ENCODE results near the gene SYDE1.

DNA sequence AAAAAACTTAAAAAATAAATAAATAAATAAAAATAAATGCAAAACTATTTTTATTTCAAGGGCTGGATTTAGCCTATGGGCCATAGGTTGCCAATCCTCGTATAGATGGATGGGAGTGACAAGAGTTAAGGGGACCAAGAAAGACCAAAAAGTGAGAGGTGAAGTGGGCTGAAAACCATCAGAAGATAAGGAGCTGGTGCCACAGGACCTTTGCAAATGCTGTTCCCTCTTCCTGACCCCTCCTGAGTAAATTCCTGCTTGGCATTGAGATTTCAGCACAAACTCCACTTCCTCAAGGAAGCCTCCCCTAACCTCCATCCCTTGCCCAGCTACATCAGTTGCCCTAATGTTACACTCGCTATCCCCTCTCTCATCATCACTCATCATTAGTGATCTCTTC is 14.2 kb upstream of the SYDE1 start:
- TF ChIP-seq POLR2A (IDR thresholded peaks at IDR 0.05; ENCODE audit: low read depth, low read length) (no peak), FOS (IDR thresholded peaks at IDR 0.05; ENCODE audit: low read depth, low read length) (no peak), CEBPB (IDR thresholded peaks at IDR 0.05; ENCODE audit: low read depth, low read length) (no peak), CHD1 (IDR thresholded peaks at IDR 0.05; ENCODE audit: low read depth, low read length) (no peak), SMC3 (IDR thresholded peaks at IDR 0.05; ENCODE audit: low read depth, low read length) (no peak), MXI1 (IDR thresholded peaks at IDR 0.05; ENCODE audit: borderline replicate concordance, low read depth, low read length) (no peak)
- TF ChIP-seq, protein P1, sequence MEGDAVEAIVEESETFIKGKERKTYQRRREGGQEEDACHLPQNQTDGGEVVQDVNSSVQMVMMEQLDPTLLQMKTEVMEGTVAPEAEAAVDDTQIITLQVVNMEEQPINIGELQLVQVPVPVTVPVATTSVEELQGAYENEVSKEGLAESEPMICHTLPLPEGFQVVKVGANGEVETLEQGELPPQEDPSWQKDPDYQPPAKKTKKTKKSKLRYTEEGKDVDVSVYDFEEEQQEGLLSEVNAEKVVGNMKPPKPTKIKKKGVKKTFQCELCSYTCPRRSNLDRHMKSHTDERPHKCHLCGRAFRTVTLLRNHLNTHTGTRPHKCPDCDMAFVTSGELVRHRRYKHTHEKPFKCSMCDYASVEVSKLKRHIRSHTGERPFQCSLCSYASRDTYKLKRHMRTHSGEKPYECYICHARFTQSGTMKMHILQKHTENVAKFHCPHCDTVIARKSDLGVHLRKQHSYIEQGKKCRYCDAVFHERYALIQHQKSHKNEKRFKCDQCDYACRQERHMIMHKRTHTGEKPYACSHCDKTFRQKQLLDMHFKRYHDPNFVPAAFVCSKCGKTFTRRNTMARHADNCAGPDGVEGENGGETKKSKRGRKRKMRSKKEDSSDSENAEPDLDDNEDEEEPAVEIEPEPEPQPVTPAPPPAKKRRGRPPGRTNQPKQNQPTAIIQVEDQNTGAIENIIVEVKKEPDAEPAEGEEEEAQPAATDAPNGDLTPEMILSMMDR (conservative IDR thresholded peaks at IDR 0.05; ENCODE audit: low read depth, low read length): no peak

Data from IMR-90 (cell line).